ENCODE results near the gene SYTL3. TPM values are rescaled to one million over a fixed set of nuclear protein-coding genes. Genes with fewer than 3 reads are reported as not detected.

SYTL3 gene
- total RNA-seq, 4 donors from 2014 or later = 3.0 to 16.7 (median 6.7) TPM

- H3K36me3 ChIP-seq = no peaks in the 10 kb centered on the region
- ATAC-seq = peak; percentile 57 to 68
- no peak overlapping the region for H3K4me3 ChIP-seq
- H3K27ac ChIP-seq = peak overlapping the region in 1 of 4 donors; percentile 69
- H3K27me3 ChIP-seq = no peaks in the 10 kb centered on the region
- TF ChIP-seq, protein P1, sequence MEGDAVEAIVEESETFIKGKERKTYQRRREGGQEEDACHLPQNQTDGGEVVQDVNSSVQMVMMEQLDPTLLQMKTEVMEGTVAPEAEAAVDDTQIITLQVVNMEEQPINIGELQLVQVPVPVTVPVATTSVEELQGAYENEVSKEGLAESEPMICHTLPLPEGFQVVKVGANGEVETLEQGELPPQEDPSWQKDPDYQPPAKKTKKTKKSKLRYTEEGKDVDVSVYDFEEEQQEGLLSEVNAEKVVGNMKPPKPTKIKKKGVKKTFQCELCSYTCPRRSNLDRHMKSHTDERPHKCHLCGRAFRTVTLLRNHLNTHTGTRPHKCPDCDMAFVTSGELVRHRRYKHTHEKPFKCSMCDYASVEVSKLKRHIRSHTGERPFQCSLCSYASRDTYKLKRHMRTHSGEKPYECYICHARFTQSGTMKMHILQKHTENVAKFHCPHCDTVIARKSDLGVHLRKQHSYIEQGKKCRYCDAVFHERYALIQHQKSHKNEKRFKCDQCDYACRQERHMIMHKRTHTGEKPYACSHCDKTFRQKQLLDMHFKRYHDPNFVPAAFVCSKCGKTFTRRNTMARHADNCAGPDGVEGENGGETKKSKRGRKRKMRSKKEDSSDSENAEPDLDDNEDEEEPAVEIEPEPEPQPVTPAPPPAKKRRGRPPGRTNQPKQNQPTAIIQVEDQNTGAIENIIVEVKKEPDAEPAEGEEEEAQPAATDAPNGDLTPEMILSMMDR (IDR thresholded peaks at IDR 0.05 in 4 of 5, conservative IDR thresholded peaks at IDR 0.05 in 1 of 5) = peak in 3 of 5 experiments; percentile 16 to 37 (median 33)
- no peak for TF ChIP-seq POLR2A (IDR thresholded peaks at IDR 0.05)
- in situ Hi-C loops (cut with MboI; ENCODE audit: low sequenced_read_pairs in 4 of 4) = no loop called here
- intact Hi-C loops (cut with DNase I; ENCODE audit: low total_unique reads) = loop anchor here (2.0 kb wide), 1 partner anchor 179 kb away; no protein-coding TSS in a partner anchor
- DNase-seq = no peak
- peaks cover 0 to 15% of the 10 kb centered on the region in 2 donors for H3K4me1 ChIP-seq
- no peaks in the 10 kb centered on the region for H3K9me3 ChIP-seq
Measured at GRCh38 chr6:158793432-158793831, 143.6 kb downstream of the SYTL3 start.

GRCh38 chr6:158795516-158795915 is 145.7 kb downstream of the SYTL3 start:
- Histone ChIP-seq H3K27me3 (no peaks in the 10 kb centered on the region), H3K9me3 (no peaks in the 10 kb centered on the region), H3K4me1 (peaks cover 7 to 27% of the 10 kb centered on the region in 2 donors), H3K36me3 (no peaks in the 10 kb centered on the region), H3K27ac (no peak overlapping the region), H3K4me3 (no peak overlapping the region)
- ATAC-seq (no peak), DNase-seq (no peak)
- intact Hi-C loops (cut with DNase I; ENCODE audit: low total_unique reads) = no loop called here
- in situ Hi-C loops (cut with MboI; ENCODE audit: low sequenced_read_pairs in 4 of 4) = no loop called here
- TF ChIP-seq POLR2A (IDR thresholded peaks at IDR 0.05) = no peak
- TF ChIP-seq, protein P1 (IDR thresholded peaks at IDR 0.05 in 4 of 5, conservative IDR thresholded peaks at IDR 0.05 in 1 of 5) = no peak

DNA sequence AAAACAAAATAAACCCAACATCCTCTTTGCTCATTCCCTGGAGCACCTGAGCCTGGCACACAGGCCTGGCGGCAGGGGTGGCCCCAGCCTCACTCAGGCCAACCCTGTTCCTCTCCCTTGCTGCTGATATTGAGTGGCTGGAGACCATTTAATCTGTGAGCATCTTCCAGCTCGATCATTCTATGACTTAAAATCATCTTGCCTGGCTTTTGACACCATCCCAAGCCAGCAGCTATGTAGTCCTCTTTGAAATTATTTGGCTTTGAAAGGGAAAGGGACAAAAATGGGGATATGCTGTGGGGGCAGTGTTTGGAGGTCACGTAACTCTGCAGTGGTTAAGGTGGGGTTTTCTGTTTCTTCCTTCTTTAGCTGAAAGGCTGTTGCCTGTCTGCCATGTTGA is 146.5 kb downstream of the SYTL3 start:
- no peak for TF ChIP-seq POLR2A (IDR thresholded peaks at IDR 0.05)
- TF ChIP-seq, protein P1 (IDR thresholded peaks at IDR 0.05 in 4 of 5, conservative IDR thresholded peaks at IDR 0.05 in 1 of 5) = no peak
- no peak for DNase-seq
- Histone ChIP-seq H3K4me1 (peaks cover 9 to 20% of the 10 kb centered on the region in 2 donors), H3K27ac (no peak overlapping the region), H3K9me3 (no peaks in the 10 kb centered on the region), H3K4me3 (no peak overlapping the region), H3K36me3 (no peaks in the 10 kb centered on the region), H3K27me3 (no peaks in the 10 kb centered on the region)
- in situ Hi-C loops (cut with MboI; ENCODE audit: low sequenced_read_pairs in 4 of 4) = no loop called here
- ATAC-seq = no peak
- intact Hi-C loops (cut with DNase I; ENCODE audit: low total_unique reads) = no loop called here

GRCh38 chr6:158797331-158798310 is 147.8 kb downstream of the SYTL3 start:
- no peaks in the 10 kb centered on the region for H3K27me3 ChIP-seq
- intact Hi-C loops (cut with DNase I; ENCODE audit: low total_unique reads) = no loop called here
- H3K9me3 ChIP-seq = no peaks in the 10 kb centered on the region
- no peak overlapping the region for H3K4me3 ChIP-seq
- TF ChIP-seq POLR2A (IDR thresholded peaks at IDR 0.05) = no peak
- TF ChIP-seq, protein P1 (IDR thresholded peaks at IDR 0.05 in 4 of 5, conservative IDR thresholded peaks at IDR 0.05 in 1 of 5) = no peak
- peaks cover 11 to 28% of the 10 kb centered on the region in 2 donors for H3K4me1 ChIP-seq
- DNase-seq (no peak), ATAC-seq (no peak)
- no peaks in the 10 kb centered on the region for H3K36me3 ChIP-seq
- in situ Hi-C loops (cut with MboI; ENCODE audit: low sequenced_read_pairs in 4 of 4) = no loop called here
- no peak overlapping the region for H3K27ac ChIP-seq

Measured in gastrocnemius medialis (tissue), 4 donors.